ENCODE measurements around the gene ASB15. TPM values are rescaled to one million over a fixed set of nuclear protein-coding genes. Genes with fewer than 3 reads are reported as not detected.

Gene ASB15
- total and polyA plus RNA-seq, 2 of the 8 experiments (the other 6 are each of a cell fraction or from before 2014, with no cell fraction given), result not detected

- H2BK5ac ChIP-seq (ENCODE audit: low read depth, low read length), result no peak overlapping the region
- no peak overlapping the region for H3K56ac ChIP-seq (replicated peaks; ENCODE audit: insufficient read length, low read depth, low read length)
- H4K20me1 ChIP-seq (replicated peaks in 1 of 2; ENCODE audit: control insufficient read depth in 1 of 2, insufficient read depth in 2 of 2, low read length in 2 of 2), result no peaks in the 10 kb centered on the region
- no peak overlapping the region for H2AK5ac ChIP-seq (ENCODE audit: low read depth, low read length)
- H2AFZ ChIP-seq (ENCODE audit: low read length), result no peak overlapping the region
- H2BK12ac ChIP-seq (ENCODE audit: low read depth, low read length), result no peak overlapping the region
- DNase-seq (ENCODE audit: low read depth in 1 of 2, low spot score in 2 of 2), result no peak
- no peaks in the 10 kb centered on the region for H3K27me3 ChIP-seq (replicated peaks in 1 of 4; ENCODE audit: control insufficient read depth in 3 of 4, extremely low read depth in 1 of 4, insufficient read depth in 3 of 4, low read length in 3 of 4)
- no peaks in the 10 kb centered on the region for H3K36me3 ChIP-seq (ENCODE audit: control insufficient read depth in 2 of 4, insufficient read depth in 4 of 4, low read length in 3 of 4)
- no peak overlapping the region for H3K18ac ChIP-seq (ENCODE audit: extremely low read depth, low read length)
- no peak overlapping the region for H4K91ac ChIP-seq (replicated peaks; ENCODE audit: insufficient read length, low read length)
- peaks cover 0 to 3% (median 0%) of the 10 kb centered on the region in 4 experiments; a peak in 1 of 7 replicates for H3K4me1 ChIP-seq (replicated peaks in 1 of 4; ENCODE audit: control insufficient read depth in 3 of 4, insufficient read depth in 4 of 4, low read length in 3 of 4)
- no peak overlapping the region for H3K23ac ChIP-seq (ENCODE audit: insufficient read length)
- H2BK20ac ChIP-seq (ENCODE audit: low read length), result no peak overlapping the region
- no peaks in the 10 kb centered on the region for H3K9me3 ChIP-seq (ENCODE audit: insufficient read depth in 2 of 2, low read depth in 1 of 2, low read length in 1 of 2)
- CTCF ChIA-PET (ENCODE audit: partially characterized antibody), result no interaction called here
- no peak overlapping the region for H4K8ac ChIP-seq (ENCODE audit: extremely low read depth, insufficient read depth, low read length)
- H3K27ac ChIP-seq (ENCODE audit: low read depth, low read length), result no peak overlapping the region
- no peak overlapping the region for H3K4ac ChIP-seq (replicated peaks; ENCODE audit: insufficient read length, low read depth, low read length)
- H2BK120ac ChIP-seq (replicated peaks; ENCODE audit: low read depth, low read length), result no peak overlapping the region
- FAIRE-seq, result no peak
- POLR2A ChIA-PET (ENCODE audit: partially characterized antibody), result no interaction called here
- H2BK15ac ChIP-seq (ENCODE audit: low read length), result no peak overlapping the region
- no peaks in the 10 kb centered on the region for H3K23me2 ChIP-seq (ENCODE audit: low read depth, low read length)
- H3K14ac ChIP-seq (ENCODE audit: insufficient read length), result no peak overlapping the region
- no peak overlapping the region for H4K5ac ChIP-seq (ENCODE audit: insufficient read length, low read depth, low read length)
- 95% methylated on average over 1 of the region's 1 CpG; no CpG with 5 or more reads in 1 of the 2 experiments for WGBS, 2 experiments (ENCODE audit: extremely low coverage in 1 of 2, insufficient coverage in 1 of 2, insufficient read length in 1 of 2, insufficient replicate concordance in 2 of 2, low coverage in 1 of 2, low lambda C conversion rate in 2 of 2, missing lambda C conversion rate in 1 of 2)
- H3K9ac ChIP-seq (replicated peaks in 1 of 4; ENCODE audit: extremely low read depth in 1 of 4, low read depth in 3 of 4, low read length in 3 of 4), result no peak overlapping the region
- no peak overlapping the region for H3K4me2 ChIP-seq (ENCODE audit: insufficient read depth in 1 of 2, low read depth in 2 of 2, low read length in 2 of 2)
- no peaks in the 10 kb centered on the region for H3K79me1 ChIP-seq (ENCODE audit: low read depth, low read length)
- no peaks in the 10 kb centered on the region for H3K79me2 ChIP-seq (ENCODE audit: control insufficient read depth in 1 of 2, insufficient read depth in 2 of 2, low read length in 2 of 2)
- no peak overlapping the region for H3K4me3 ChIP-seq (ENCODE audit: extremely low read depth in 1 of 4, insufficient read depth in 2 of 4, low read depth in 3 of 4, low read length in 4 of 4)
- TF ChIP-seq EP300 (IDR thresholded peaks at IDR 0.05; ENCODE audit: borderline replicate concordance in 1 of 2, low read depth in 2 of 2, low read length in 2 of 2) (no peak), TBP (IDR thresholded peaks at IDR 0.05; ENCODE audit: low read depth, low read length) (no peak), ATF2 (IDR thresholded peaks at IDR 0.05; ENCODE audit: low read length) (no peak), PHF8 (conservative IDR thresholded peaks at IDR 0.05; ENCODE audit: low read depth, low read length) (no peak), SAP30 (IDR thresholded peaks at IDR 0.05; ENCODE audit: insufficient read depth, insufficient replicate concordance, low read length) (no peak), SUZ12 (IDR thresholded peaks at IDR 0.05; ENCODE audit: low read length) (no peak), BACH1 (IDR thresholded peaks at IDR 0.05; ENCODE audit: low read length) (no peak), HDAC2 (IDR thresholded peaks at IDR 0.05; ENCODE audit: borderline replicate concordance in 1 of 2, low read depth in 2 of 2, low read length in 2 of 2) (no peak), CBX5 (IDR thresholded peaks at IDR 0.05; ENCODE audit: low read depth, low read length) (no peak), KDM5A (IDR thresholded peaks at IDR 0.05; ENCODE audit: low read length) (no peak), POLR2A (IDR thresholded peaks at IDR 0.05; ENCODE audit: control extremely low read depth in 1 of 2, low read depth in 2 of 2, low read length in 2 of 2) (no peak), RFX5 (IDR thresholded peaks at IDR 0.05; ENCODE audit: borderline replicate concordance, low read depth, low read length) (no peak), EGR1 (IDR thresholded peaks at IDR 0.05; ENCODE audit: borderline replicate concordance, low read depth, low read length) (no peak)
Observed at GRCh38 chr7:123571187-123571586, 30.4 kb upstream of the ASB15 start.
